T-cell (primary cell): ENCODE results near the gene NKAIN2. TPM values are rescaled to one million over a fixed set of nuclear protein-coding genes. Genes with fewer than 3 reads are reported as not detected.

ENCODE experiments used
- ATAC-seq, 4 experiments: fragments of 200-7000 bp in 3 of 4; fragments of 150-1000 bp in 1 of 4; cut with Tn5 transposase; replicated peaks in 1 of 4; 1 replicate in 3 of 4; 2 replicates in 1 of 4; pipeline ENCODE4 v1.10.0; 2021; ENCODE audit warnings: moderate library complexity in 3 of 4, mild to moderate bottlenecking in 2 of 4, moderate number of reproducible peaks in 1 of 4
- CTCF ChIA-PET, 2 donors: fragments of 300-600 bp; sonication (Branson Sonifier 250); formaldehyde crosslinking; loops; one replicate each; lab custom pipeline; 2022; ENCODE audit warnings: antibody characterized with exemption in 2 of 2; lab: Charles Lee
- POLR2A ChIA-PET, 2 donors: fragments of 300-600 bp; sonication (Branson Sonifier 250); formaldehyde crosslinking; loops; one replicate each; lab custom pipeline; 2022; ENCODE audit warnings: antibody characterized with exemption in 2 of 2; lab: Charles Lee
- DNase-seq, 35 experiments: peaks; one replicate each; pipeline versions ENCODE4 v3.0.0 to v3.0.0-alpha.2; 2013 to 2023
- H3K27ac ChIP-seq: one replicate; pipeline ENCODE4 v1.5.1; 2013; ENCODE audit warnings: low read length
- H3K27me3 ChIP-seq, 2 experiments: replicated peaks in 1 of 2; 1 replicate in 1 of 2; 2 replicates in 1 of 2; pipeline versions ENCODE4 v1.6.1 to v1.7.0; 2013; ENCODE audit warnings: low read length in 1 of 2, mixed read lengths in 1 of 2; ENCODE audit not compliant: control insufficient read depth in 2 of 2, insufficient read depth in 2 of 2; ENCODE audit errors: extremely low read depth in 1 of 2
- H3K36me3 ChIP-seq, 2 donors: 1 replicate in 1 of 2; 2 replicates in 1 of 2; pipeline versions ENCODE4 v1.6.1 to v1.7.0; 2013; ENCODE audit warnings: low read length in 1 of 2; ENCODE audit not compliant: control insufficient read depth in 2 of 2, insufficient read depth in 1 of 2; ENCODE audit errors: extremely low read depth in 1 of 2
- H3K4me1 ChIP-seq, 2 experiments: 1 replicate in 1 of 2; 2 replicates in 1 of 2; pipeline versions ENCODE4 v1.6.1 to v1.7.0; 2013; ENCODE audit warnings: low read length in 2 of 2, mixed read lengths in 1 of 2; ENCODE audit not compliant: insufficient read depth in 2 of 2, control insufficient read depth in 1 of 2; ENCODE audit errors: extremely low read depth in 1 of 2
- H3K4me3 ChIP-seq, 2 donors: 1 replicate in 1 of 2; 2 replicates in 1 of 2; pipeline versions ENCODE4 v1.5.1 to v1.7.0; 2013; ENCODE audit warnings: mild to moderate bottlenecking in 2 of 2, low read length in 1 of 2, moderate library complexity in 1 of 2; ENCODE audit not compliant: control insufficient read depth in 1 of 2; ENCODE audit errors: extremely low read depth in 1 of 2
- H3K9me3 ChIP-seq: 2 replicates; pipeline ENCODE4 v1.7.0; 2013
- H3K27ac Mint-ChIP-seq, 2 donors: one replicate each; pipeline ENCODE4 v1.8.0; 2020 to 2021; ENCODE audit warnings: mild to moderate bottlenecking in 2 of 2, mixed read lengths in 2 of 2
- H3K27me3 Mint-ChIP-seq, 2 donors: one replicate each; pipeline ENCODE4 v1.8.0; 2021 to 2022; ENCODE audit warnings: mixed read lengths in 2 of 2
- H3K36me3 Mint-ChIP-seq: one replicate; pipeline ENCODE4 v1.8.0; 2021; ENCODE audit warnings: mixed read lengths
- H3K4me1 Mint-ChIP-seq, 3 donors: one replicate each; pipeline ENCODE4 v1.8.0; 2020 to 2022; ENCODE audit warnings: mixed read lengths in 3 of 3, mild to moderate bottlenecking in 1 of 3
- H3K4me3 Mint-ChIP-seq, 3 donors: one replicate each; pipeline ENCODE4 v1.8.0; 2020 to 2022; ENCODE audit warnings: mild to moderate bottlenecking in 3 of 3, mixed read lengths in 3 of 3, moderate library complexity in 3 of 3
- H3K9me3 Mint-ChIP-seq, 3 donors: one replicate each; pipeline ENCODE4 v1.8.0; 2020 to 2022; ENCODE audit warnings: mixed read lengths in 3 of 3
- WGBS: methylation state at CpG from one replicate; pipeline ENCODE4 v1.1.5; 2013; ENCODE audit warnings: missing lambda C conversion rate; ENCODE audit not compliant: insufficient coverage; 5-methylcytosine and 5-hydroxymethylcytosine counted together
- total RNA-seq, 35 experiments: library from RNA in 6 of 35; stranded (reverse) in 6 of 35; fragments of 120-200 nt in 1 of 35; gene quantifications; one replicate each; pipeline versions ENCODE4 v1.2.1 to v1.2.4 and lab custom pipeline; 2013 to 2026

The NKAIN2 gene
- total RNA-seq, 5 donors from 2014 or later (not counting 1 experiment from before 2014, with no cell fraction given), result 0.13 TPM; not detected in 4

GRCh38 chr6:124536157-124536841 is 732.6 kb downstream of the NKAIN2 start:
- DNase-seq (no peak), ATAC-seq (no peak)
- CTCF ChIA-PET, result interaction anchor here in 1 of 2 donors (0.5 kb wide), 1 partner anchor 18 kb away, joined by 4 read pairs; no protein-coding TSS in a partner anchor
- Histone ChIP-seq H3K27me3 (no peaks in the 10 kb centered on the region), H3K4me3 (no peak overlapping the region), H3K9me3 (no peaks in the 10 kb centered on the region), H3K4me1 (no peaks in the 10 kb centered on the region), H3K36me3 (no peaks in the 10 kb centered on the region), H3K27ac (no peak overlapping the region)
- no peaks in the 10 kb centered on the region for H3K4me1 Mint-ChIP-seq
- H3K4me3 Mint-ChIP-seq, result no peak overlapping the region
- H3K9me3 Mint-ChIP-seq, result peaks cover 0 to 4% (median 0%) of the 10 kb centered on the region in 3 donors
- WGBS, result 52% methylated on average over 5 of the region's 5 CpGs
- H3K27me3 Mint-ChIP-seq, result no peaks in the 10 kb centered on the region
- no peaks in the 10 kb centered on the region for H3K36me3 Mint-ChIP-seq
- POLR2A ChIA-PET, result no interaction called here
- H3K27ac Mint-ChIP-seq, result no peak overlapping the region

GRCh38 chr6:124536842-124537191 is 733.2 kb downstream of the NKAIN2 start:
- Histone ChIP-seq H3K4me3 (no peak overlapping the region), H3K27ac (no peak overlapping the region), H3K36me3 (no peaks in the 10 kb centered on the region), H3K4me1 (no peaks in the 10 kb centered on the region), H3K9me3 (no peaks in the 10 kb centered on the region), H3K27me3 (no peaks in the 10 kb centered on the region)
- H3K9me3 Mint-ChIP-seq, result peaks cover 0 to 4% (median 0%) of the 10 kb centered on the region in 3 donors
- H3K27ac Mint-ChIP-seq, result no peak overlapping the region
- POLR2A ChIA-PET, result no interaction called here
- H3K36me3 Mint-ChIP-seq, result no peaks in the 10 kb centered on the region
- H3K4me1 Mint-ChIP-seq, result no peaks in the 10 kb centered on the region
- no peak for ATAC-seq
- DNase-seq, result no peak
- no peaks in the 10 kb centered on the region for H3K27me3 Mint-ChIP-seq
- no peak overlapping the region for H3K4me3 Mint-ChIP-seq
- CTCF ChIA-PET, result interaction anchor here in 1 of 2 donors (0.5 kb wide), 1 partner anchor 19 kb away, joined by 4 read pairs; no protein-coding TSS in a partner anchor
- no CpG with 5 or more reads among the region's 3 CpGs for WGBS

GRCh38 chr6:124539096-124539495 is 735.4 kb downstream of the NKAIN2 start:
- ChIA-PET CTCF (no interaction called here), POLR2A (no interaction called here)
- Histone ChIP-seq H3K4me1 (no peaks in the 10 kb centered on the region), H3K9me3 (no peaks in the 10 kb centered on the region), H3K27me3 (no peaks in the 10 kb centered on the region), H3K36me3 (no peaks in the 10 kb centered on the region), H3K4me3 (no peak overlapping the region), H3K27ac (no peak overlapping the region)
- no peak overlapping the region for H3K4me3 Mint-ChIP-seq
- no peak for DNase-seq
- no peak for ATAC-seq
- H3K27me3 Mint-ChIP-seq, result no peaks in the 10 kb centered on the region
- no peaks in the 10 kb centered on the region for H3K36me3 Mint-ChIP-seq
- no peaks in the 10 kb centered on the region for H3K9me3 Mint-ChIP-seq
- no peaks in the 10 kb centered on the region for H3K4me1 Mint-ChIP-seq
- H3K27ac Mint-ChIP-seq, result no peak overlapping the region

GRCh38 chr6:124541573-124541972 is 737.9 kb downstream of the NKAIN2 start:
- Histone ChIP-seq H3K27ac (no peak overlapping the region), H3K4me3 (no peak overlapping the region), H3K27me3 (no peaks in the 10 kb centered on the region), H3K9me3 (no peaks in the 10 kb centered on the region), H3K36me3 (no peaks in the 10 kb centered on the region), H3K4me1 (no peaks in the 10 kb centered on the region)
- POLR2A ChIA-PET, result no interaction called here
- H3K36me3 Mint-ChIP-seq, result no peaks in the 10 kb centered on the region
- DNase-seq (no peak), ATAC-seq (no peak)
- H3K27ac Mint-ChIP-seq, result no peak overlapping the region
- no peak overlapping the region for H3K4me3 Mint-ChIP-seq
- H3K4me1 Mint-ChIP-seq, result no peaks in the 10 kb centered on the region
- no peaks in the 10 kb centered on the region for H3K27me3 Mint-ChIP-seq
- WGBS, result no CpG with 5 or more reads among the region's 2 CpGs
- peaks cover 0 to 2% (median 0%) of the 10 kb centered on the region in 3 donors for H3K9me3 Mint-ChIP-seq
- CTCF ChIA-PET, result no interaction called here

- ATAC-seq (no peak), DNase-seq (no peak)
- no peaks in the 10 kb centered on the region for H3K27me3 ChIP-seq
- H3K4me1 Mint-ChIP-seq, result no peaks in the 10 kb centered on the region
- H3K9me3 ChIP-seq, result no peaks in the 10 kb centered on the region
- H3K4me1 ChIP-seq, result no peaks in the 10 kb centered on the region
- 40% methylated on average over 1 of the region's 2 CpGs for WGBS
- H3K9me3 Mint-ChIP-seq, result peaks cover 2 to 5% (median 4%) of the 10 kb centered on the region in 3 donors
- H3K36me3 ChIP-seq, result no peaks in the 10 kb centered on the region
- H3K27ac ChIP-seq, result no peak overlapping the region
- no peaks in the 10 kb centered on the region for H3K27me3 Mint-ChIP-seq
- no peaks in the 10 kb centered on the region for H3K36me3 Mint-ChIP-seq
- ChIA-PET CTCF (no interaction called here), POLR2A (no interaction called here)
- no peak overlapping the region for H3K4me3 ChIP-seq
- H3K4me3 Mint-ChIP-seq, result no peak overlapping the region
- no peak overlapping the region for H3K27ac Mint-ChIP-seq
Measured at GRCh38 chr6:124546601-124547000, 742.9 kb downstream of the NKAIN2 start.

- no peaks in the 10 kb centered on the region for H3K36me3 Mint-ChIP-seq
- no peak for DNase-seq
- no peaks in the 10 kb centered on the region for H3K4me1 Mint-ChIP-seq
- no peak overlapping the region for H3K27ac Mint-ChIP-seq
- H3K9me3 Mint-ChIP-seq, result peaks cover 4 to 5% (median 5%) of the 10 kb centered on the region in 3 donors
- WGBS, result 93% methylated on average over 3 of the region's 3 CpGs
- ChIA-PET CTCF (no interaction called here), POLR2A (interaction anchor here in 1 of 2 donors (0.6 kb wide), 1 partner anchor 271 kb away, joined by 3 read pairs; no protein-coding TSS in a partner anchor)
- H3K27me3 Mint-ChIP-seq, result no peaks in the 10 kb centered on the region
- no peaks in the 10 kb centered on the region for H3K9me3 ChIP-seq
- no peak for ATAC-seq
- H3K36me3 ChIP-seq, result no peaks in the 10 kb centered on the region
- no peaks in the 10 kb centered on the region for H3K4me1 ChIP-seq
- H3K4me3 ChIP-seq, result no peak overlapping the region
- H3K4me3 Mint-ChIP-seq, result no peak overlapping the region
- H3K27me3 ChIP-seq, result no peaks in the 10 kb centered on the region
- no peak overlapping the region for H3K27ac ChIP-seq
Measured at GRCh38 chr6:124551711-124552233, 748.1 kb downstream of the NKAIN2 start.
